Hepatic stellate cell (primary cell): ENCODE data around the gene RABGGTA.
"Not testable (repeated sequence)": the region's sequence is repeated elsewhere in the genome, so short reads cannot be mapped to it uniquely, and the experiment has no call there.

Experiments
- DNase-seq: peaks from one replicate; pipeline ENCODE4 v3.0.0; 2011; ENCODE audit warnings: low spot score

RABGGTA gene

GRCh38 chr14:24240110-24240918, 31.1 kb downstream of the RABGGTA start:
- DNase-seq = no peak

- DNase-seq = no peak
Observed at GRCh38 chr14:24238527-24239037, 32.8 kb downstream of the RABGGTA start.

GRCh38 chr14:24238123-24238522, 33.3 kb downstream of the RABGGTA start:
- no peak for DNase-seq

GRCh38 chr14:24237463-24237955, 33.9 kb downstream of the RABGGTA start:
- DNase-seq = no peak

- no peak for DNase-seq
Observed at GRCh38 chr14:24236689-24237462, 34.5 kb downstream of the RABGGTA start.

- no peak for DNase-seq
Observed at GRCh38 chr14:24235804-24236688, 35.4 kb downstream of the RABGGTA start.

- DNase-seq = no peak
Observed at GRCh38 chr14:24234095-24235005, 37.0 kb downstream of the RABGGTA start.

GRCh38 chr14:24233538-24233866, 37.9 kb downstream of the RABGGTA start:
- DNase-seq = no peak

GRCh38 chr14:24232645-24233537, 38.5 kb downstream of the RABGGTA start, which contains the start of gene GMPR2:
TSS of gene GMPR2 (plus strand) at chr14:24232929. CDS start at chr14:24233254, 325 bp downstream.
- DNase-seq = peak; percentile 44

GRCh38 chr14:24232121-24232644, 39.2 kb downstream of the RABGGTA start, which contains the start of gene NEDD8:
TSS of gene NEDD8 (minus strand) at chr14:24232367. CDS start at chr14:24232267, 100 bp downstream.
- peak; percentile 89 for DNase-seq

GRCh38 chr14:24231263-24232120, 39.9 kb downstream of the RABGGTA start:
- DNase-seq = no peak

GRCh38 chr14:24228902-24229301, 42.5 kb downstream of the RABGGTA start:
- DNase-seq = no peak

- no peak for DNase-seq
Observed at GRCh38 chr14:24226473-24226872, 44.9 kb downstream of the RABGGTA start.

- peak; percentile 26 for DNase-seq
Observed at GRCh38 chr14:24224618-24225071, 46.8 kb downstream of the RABGGTA start.

GRCh38 chr14:24222987-24223386, 48.4 kb downstream of the RABGGTA start:
- DNase-seq = not testable (repeated sequence)

GRCh38 chr14:24219521-24219920, 51.9 kb downstream of the RABGGTA start:
- DNase-seq = no peak

GRCh38 chr14:24219080-24219479, 52.3 kb downstream of the RABGGTA start:
- no peak for DNase-seq

GRCh38 chr14:24216876-24217275, 54.5 kb downstream of the RABGGTA start:
- not testable (repeated sequence) for DNase-seq
